GM18870 (cell line): Measurements from ENCODE around the gene SLC44A3.

Experiments used
- ATAC-seq: cut with Tn5 transposase; IDR thresholded peaks from one replicate; pipeline ENCODE4 v1.9.1; 2021; ENCODE audit warnings: moderate library complexity; ENCODE audit not compliant: unreplicated experiment

The SLC44A3 gene

GRCh38 chr1:94819945-94820746 is at the start of gene SLC44A3:
SLC44A3 (plus strand) TSS chr1:94820357; CDS start chr1:94820452, 95 bp downstream.
- ATAC-seq: no peak

DNA sequence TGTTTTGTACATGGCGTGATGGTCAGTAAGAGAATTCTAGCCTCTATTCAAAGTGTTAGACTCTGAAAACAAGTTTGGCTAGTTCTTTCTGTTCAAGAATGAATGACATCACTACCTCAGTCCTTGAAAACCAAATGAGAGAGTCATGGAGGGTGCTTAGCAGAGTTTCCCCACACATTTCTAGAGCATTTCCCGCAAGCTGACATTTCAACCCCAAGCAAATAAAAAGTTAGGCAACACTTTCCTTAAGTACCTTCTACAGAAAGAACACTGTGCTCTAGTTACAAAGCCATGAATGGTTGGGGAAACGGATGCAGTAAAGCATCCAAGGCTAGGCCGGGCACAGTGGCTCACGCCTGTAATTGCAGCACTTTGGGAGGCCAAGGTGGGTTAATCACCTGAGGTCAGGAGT is 47.9 kb upstream of the SLC44A3 start:
- ATAC-seq: no peak

DNA sequence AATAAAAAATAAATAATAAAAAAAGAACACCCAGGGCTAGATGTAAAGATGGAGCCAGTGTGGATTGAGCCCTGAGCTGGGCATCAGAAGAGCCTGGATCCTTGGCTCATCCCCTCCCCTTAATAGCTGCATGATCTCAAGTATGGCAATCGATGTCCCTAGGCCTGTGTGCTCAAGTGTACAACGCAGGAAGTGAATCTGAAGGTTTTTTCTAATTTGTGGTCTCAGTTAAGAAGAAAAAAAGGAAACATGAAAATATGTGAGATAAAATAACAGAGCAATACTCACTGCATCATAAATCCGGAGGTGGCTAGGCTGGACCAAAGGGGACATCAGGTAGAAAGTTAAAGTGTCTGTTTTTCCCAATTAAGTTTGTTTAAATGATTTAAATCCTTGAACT is 47.3 kb upstream of the SLC44A3 start:
- no peak for ATAC-seq

DNA sequence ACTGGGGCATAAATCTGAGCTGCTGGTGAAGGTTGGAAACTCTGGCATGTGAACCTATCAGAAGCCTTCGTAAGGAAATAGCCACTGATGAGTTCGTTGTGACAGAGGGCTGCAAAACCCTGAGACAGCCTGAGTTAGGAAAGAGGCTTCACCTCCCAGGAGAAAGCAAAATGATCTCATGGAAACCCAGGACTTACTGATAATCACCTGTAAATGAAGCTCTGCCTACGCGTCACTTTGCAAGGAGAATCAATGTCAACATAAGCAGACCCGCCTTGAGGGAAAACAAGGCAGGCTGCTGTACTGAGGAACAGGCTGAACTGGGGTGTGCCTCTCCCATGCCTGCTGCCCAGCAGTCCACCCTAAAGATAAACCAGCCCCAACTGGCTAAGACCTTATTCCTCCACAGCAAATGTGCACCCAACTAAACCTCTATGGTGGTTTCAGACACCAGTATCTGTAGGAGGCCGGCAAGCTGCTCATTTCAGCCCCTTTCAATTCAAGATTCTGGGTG is 46.8 kb upstream of the SLC44A3 start:
- ATAC-seq: no peak

- ATAC-seq: no peak
Observed at GRCh38 chr1:94773931-94774422, 46.2 kb upstream of the SLC44A3 start.

GRCh38 chr1:94776474-94776873 is 43.7 kb upstream of the SLC44A3 start:
- no peak for ATAC-seq

- no peak for ATAC-seq
Observed at GRCh38 chr1:94777281-94777680, 42.9 kb upstream of the SLC44A3 start.

GRCh38 chr1:94778808-94779207 is 41.3 kb upstream of the SLC44A3 start:
- no peak for ATAC-seq

DNA sequence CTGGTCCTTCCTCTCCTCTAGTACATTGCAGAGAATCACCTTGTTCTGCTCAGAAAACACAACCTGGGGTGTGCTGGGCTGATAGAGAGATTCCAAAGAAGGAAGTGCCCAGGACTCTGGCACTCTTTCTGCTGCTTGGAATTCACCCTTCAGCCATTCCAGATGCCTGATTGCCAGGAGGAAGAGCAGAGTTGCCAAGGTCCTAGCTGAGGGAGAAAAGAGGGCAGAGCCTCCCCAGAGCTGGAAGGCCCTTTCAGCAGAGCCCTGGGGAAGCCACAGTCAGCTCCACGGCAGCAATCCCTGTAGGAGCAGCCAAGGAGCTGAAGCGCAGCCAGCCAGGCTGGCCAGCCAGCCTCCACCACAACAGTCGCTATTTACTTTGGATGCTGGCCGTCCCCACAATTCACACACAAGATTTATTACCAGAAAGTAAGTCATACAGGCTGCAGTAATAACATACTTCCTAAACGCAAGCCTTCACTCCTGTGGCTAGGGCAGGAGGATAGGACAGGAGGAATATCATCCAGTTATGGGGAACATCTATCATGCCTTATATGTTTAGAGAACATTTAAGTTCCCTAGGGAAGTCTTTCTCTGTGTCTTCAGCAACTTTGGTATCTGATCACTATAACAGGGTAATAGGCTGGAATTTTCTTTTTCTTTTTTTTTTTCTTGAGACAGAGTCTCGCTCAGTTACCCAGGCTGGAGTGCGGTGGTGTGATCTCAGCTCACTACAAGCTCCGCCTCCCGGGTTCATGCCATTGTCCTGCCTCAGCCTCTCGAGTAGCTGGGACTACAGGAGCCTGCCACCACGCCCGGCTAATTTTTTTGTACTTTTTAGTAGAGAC is 36.6 kb upstream of the SLC44A3 start:
- ATAC-seq: no peak

DNA sequence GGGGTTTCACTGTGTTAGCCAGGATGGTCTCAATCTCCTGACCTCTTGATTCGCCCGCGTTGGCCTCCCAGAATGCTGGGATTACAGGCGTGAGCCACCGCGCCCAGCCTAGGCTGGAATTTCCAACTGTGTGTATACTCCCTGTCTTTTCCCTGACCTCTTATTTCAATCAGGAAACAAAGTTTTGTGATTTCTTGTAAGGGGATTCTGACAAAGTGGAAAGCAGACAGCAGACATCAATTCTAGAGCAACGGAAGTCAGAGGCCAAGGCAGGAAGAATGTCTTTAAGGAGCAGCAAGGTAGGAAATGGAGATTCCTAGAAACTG is 36.0 kb upstream of the SLC44A3 start:
- no peak for ATAC-seq

GRCh38 chr1:94787691-94788090 is 32.5 kb upstream of the SLC44A3 start:
- ATAC-seq: no peak

- no peak for ATAC-seq
Observed at GRCh38 chr1:94790246-94790645, 29.9 kb upstream of the SLC44A3 start.

- no peak for ATAC-seq
Observed at GRCh38 chr1:94790670-94791069, 29.5 kb upstream of the SLC44A3 start.

GRCh38 chr1:94792473-94793295 is 27.5 kb upstream of the SLC44A3 start:
- ATAC-seq: peak; percentile 97

DNA sequence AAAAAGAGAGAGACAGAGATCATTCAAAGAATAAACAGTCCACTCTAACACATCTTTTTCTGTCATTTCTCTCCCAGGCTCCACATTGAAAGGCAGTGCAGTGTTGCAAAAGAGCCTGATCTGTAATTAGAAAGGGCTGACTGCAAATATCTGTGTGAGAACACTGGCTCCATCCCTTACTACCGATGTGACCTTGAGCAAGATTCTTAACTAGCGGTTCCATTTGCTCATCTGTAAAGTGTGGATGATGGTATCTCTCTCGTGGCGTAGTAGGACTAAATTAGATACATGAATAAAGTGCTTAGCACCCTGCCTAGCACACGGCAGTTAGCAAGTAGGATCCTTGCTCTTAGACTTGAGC is 26.9 kb upstream of the SLC44A3 start:
- ATAC-seq: no peak

- ATAC-seq: no peak
Observed at GRCh38 chr1:94795434-94795833, 24.7 kb upstream of the SLC44A3 start.

DNA sequence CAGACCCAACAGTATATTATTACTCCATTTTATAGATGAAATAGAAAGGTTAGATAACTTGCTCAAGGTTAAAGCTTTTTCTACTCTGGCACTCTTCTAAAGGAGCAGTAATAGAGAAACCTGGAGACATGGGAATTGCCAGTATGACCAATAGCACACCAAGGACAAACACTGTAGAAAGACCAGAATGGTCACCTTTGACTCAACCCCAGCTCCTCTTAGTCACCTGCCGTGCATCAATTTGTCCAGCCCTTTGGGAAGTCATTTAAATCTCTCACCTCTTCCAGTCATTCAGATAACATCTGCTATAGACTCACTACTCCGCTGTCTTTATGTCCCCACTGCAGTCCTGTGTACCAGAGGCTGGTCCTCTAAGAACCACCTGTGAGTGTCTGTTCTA is 23.9 kb upstream of the SLC44A3 start:
- no peak for ATAC-seq

DNA sequence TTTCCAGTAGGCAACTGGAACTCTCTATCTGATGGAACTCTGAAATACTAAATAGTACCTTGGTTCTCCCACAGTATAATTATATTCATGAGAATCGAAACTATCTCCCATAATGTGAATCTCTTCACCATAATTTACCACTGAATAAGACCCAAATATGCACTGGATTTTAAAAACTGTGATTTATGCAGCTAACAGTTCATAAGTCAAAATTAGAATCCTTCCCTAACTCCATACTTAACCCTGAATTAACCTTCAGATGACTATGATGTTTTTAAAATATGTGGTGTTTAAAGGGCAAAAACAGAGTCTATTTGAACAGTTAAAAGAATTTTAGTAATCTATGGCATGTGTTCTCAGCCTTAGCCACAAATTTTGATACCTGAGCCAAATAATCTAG is 22.9 kb upstream of the SLC44A3 start:
- no peak for ATAC-seq

DNA sequence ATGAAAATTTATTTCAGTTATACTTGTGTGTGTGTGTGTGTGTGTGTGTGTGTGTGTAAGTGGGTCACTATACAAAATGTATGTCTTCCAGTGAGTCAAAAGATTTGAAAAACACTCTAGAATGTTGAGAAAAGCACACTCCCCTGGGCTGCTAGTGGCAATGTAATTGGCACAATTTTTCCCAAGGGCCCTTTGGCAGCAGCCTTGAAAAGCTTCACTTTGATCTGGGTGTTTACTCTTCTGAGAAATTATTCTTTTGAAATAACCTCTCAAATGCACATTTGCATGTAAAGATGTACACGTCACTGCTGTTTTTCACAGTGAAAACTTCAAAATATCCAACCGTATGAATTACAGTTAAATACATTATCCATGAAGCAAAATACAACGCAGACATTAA is 22.1 kb upstream of the SLC44A3 start:
- ATAC-seq: no peak

- no peak for ATAC-seq
Observed at GRCh38 chr1:94798462-94798861, 21.7 kb upstream of the SLC44A3 start.

DNA sequence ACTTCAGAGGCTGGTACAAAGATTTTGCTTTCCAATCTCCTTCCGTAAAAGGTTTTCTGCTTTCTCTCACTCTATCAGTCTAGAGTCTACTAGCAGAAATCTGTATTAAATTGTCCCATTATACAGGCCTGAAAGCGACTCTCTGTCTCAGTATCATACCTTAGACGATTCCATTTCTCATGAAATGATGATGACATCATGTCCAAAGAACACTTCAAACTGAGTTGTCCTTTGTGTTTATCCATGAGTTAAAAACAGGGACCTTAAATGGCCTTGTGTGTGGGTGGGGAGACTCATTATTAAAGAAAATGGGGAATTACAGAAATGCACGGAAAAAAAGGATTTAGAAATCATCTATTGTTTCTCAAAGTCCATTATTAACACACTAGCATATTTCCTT is 21.0 kb upstream of the SLC44A3 start:
- ATAC-seq: no peak
